ENCODE results near the gene SLC8A3. TPM values are rescaled to one million over a fixed set of nuclear protein-coding genes. Genes with fewer than 3 reads are reported as not detected.

The SLC8A3 gene
- total RNA-seq, 2 experiments from 2014 or later: 0.62 to 0.72 TPM

DNA sequence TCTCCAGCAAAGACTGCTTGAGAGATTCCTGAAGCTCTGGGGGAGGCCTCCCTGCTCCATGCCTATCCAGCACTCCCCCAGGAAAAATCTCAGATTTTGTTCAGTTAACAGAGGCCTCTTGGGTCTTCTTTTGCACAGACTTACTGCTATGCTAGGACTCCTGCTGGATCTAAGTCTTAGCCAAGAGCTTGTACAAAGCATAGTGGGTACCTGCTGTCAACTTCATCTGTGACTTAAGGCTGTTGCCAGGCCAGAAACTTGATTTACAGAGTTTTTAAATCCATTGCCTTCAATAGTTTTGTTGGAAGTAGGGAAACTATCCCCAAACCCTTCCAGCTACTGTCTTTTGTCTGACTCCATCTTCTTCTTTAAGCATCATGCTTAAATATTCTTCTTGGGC, 169.1 kb downstream of the SLC8A3 start:
- peaks cover 6% of the 10 kb centered on the region for H3K4me1 Mint-ChIP-seq
- DNase-seq: no peak
- no peaks in the 10 kb centered on the region for H3K27me3 Mint-ChIP-seq
- no peaks in the 10 kb centered on the region for H3K9me3 Mint-ChIP-seq
- H3K36me3 Mint-ChIP-seq: no peaks in the 10 kb centered on the region
- no peak overlapping the region for H3K4me3 Mint-ChIP-seq
- no peak overlapping the region for H3K27ac Mint-ChIP-seq

DNA sequence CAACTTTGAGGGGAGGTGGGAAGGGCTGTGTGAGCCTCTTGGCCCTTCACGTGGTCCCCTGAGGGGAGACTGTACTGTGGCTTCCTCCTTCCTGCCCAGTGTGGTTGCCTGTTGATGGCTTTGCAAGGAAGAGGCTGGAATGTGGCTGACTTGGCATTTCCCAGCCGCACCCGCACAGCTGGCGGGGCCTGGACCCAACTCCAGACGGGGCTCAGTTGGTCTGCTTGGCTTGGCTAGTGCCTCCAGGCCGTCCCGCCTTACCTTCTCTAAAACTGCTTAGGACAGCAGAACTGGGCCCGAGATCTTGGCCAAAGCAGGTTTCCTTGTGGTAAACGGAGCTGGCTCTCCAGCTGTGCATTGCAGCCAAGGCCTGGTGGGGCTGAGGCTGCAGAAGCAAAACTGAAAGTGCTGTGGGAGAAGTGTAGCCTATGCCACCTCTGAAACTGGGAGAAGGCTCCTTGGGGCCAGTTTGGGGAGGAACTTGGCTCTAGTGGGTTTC, 170.0 kb downstream of the SLC8A3 start:
- no peak for DNase-seq
- no peak overlapping the region for H3K4me3 Mint-ChIP-seq
- H3K27ac Mint-ChIP-seq: no peak overlapping the region
- H3K4me1 Mint-ChIP-seq: peaks cover 6% of the 10 kb centered on the region
- H3K36me3 Mint-ChIP-seq: no peaks in the 10 kb centered on the region
- H3K27me3 Mint-ChIP-seq: no peaks in the 10 kb centered on the region
- no peaks in the 10 kb centered on the region for H3K9me3 Mint-ChIP-seq

DNA sequence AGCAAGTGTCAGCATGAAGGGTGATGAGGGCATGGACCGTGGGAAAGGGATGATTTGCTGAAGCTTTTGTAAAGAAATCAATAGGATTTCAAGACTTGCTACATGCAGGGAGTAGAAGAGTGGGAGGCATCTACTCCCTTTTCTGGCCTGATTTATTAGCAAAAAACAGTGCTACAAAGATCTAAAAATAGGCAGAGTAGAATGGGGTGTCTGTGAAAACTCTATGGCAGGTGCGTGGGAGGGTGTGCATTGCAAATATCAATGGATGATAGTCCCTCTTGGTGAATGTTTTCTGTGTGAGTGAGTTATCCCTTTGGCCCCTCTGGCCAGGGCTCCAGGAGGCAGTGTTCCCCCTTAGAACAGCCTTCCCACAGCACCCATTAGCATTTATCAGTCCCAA, 170.5 kb downstream of the SLC8A3 start:
- Mint-ChIP-seq H3K4me1 (peaks cover 6% of the 10 kb centered on the region), H3K4me3 (no peak overlapping the region), H3K27me3 (no peaks in the 10 kb centered on the region), H3K27ac (no peak overlapping the region), H3K9me3 (no peaks in the 10 kb centered on the region), H3K36me3 (no peaks in the 10 kb centered on the region)
- no peak for DNase-seq

DNA sequence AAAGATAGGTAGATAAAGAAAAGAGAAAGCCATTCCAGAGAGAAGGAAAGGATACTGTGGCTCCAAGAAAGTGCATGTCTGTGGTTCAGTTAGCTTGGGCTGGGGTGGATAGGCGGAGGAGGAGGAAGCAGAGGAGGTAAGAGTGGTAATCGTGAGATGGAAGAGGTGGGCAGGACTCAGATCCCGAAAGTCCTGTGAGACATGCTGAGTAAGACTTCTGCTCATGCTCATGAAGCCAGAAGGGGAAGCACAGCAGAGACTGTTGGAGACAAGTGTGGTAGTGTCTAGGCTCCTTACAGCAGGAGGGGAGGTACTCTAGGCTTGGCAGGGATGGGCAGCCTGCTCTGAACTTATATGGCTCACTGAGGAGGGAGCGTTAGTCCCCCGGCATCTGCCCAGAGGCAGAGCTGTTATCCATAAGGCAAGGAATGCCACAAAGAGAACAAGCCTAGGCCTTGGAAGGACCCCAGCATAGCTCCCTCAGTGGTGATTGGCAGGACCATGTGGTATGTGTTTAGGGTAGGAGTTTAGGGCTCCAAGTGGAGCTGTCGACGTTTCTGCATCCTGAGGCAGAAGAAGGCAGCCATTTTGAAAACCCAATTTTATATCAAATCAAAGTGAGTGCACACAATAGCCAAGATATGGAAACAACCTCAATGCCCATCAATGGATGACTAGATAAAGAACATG, 174.2 kb downstream of the SLC8A3 start:
- no peaks in the 10 kb centered on the region for H3K27me3 Mint-ChIP-seq
- H3K4me3 Mint-ChIP-seq: no peak overlapping the region
- no peaks in the 10 kb centered on the region for H3K36me3 Mint-ChIP-seq
- no peaks in the 10 kb centered on the region for H3K9me3 Mint-ChIP-seq
- peaks cover 4% of the 10 kb centered on the region for H3K4me1 Mint-ChIP-seq
- H3K27ac Mint-ChIP-seq: no peak overlapping the region
- no peak for DNase-seq

DNA sequence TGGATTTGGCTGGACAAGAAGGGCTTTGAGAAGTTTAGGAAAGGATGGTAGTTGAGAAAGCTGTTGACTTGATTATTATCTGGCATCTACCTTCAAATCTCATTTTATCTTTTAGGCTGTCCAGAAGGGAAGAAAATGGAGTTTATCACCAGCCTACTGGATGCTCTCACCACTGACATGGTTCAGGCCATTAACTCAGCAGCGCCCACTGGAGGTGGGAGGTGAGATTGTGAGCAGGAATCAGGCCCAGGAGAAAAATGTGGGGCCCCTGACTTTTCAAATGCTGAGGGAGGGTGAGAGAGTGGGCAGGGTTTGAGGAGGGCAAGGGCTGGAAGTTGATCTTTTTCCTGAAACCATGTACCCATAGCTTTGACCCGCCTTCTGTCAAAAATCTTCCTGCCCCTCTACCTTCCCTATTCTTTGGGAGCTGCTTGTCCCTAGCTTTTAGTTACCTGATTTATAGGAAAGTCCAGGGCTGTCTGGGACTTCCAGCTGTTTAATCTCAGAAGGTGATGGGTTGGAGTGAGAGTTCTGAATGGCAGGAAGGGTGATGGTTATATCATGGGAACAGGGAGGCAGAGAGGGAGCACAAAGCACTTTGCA, 175.4 kb downstream of the SLC8A3 start:
- Mint-ChIP-seq H3K9me3 (no peaks in the 10 kb centered on the region), H3K27ac (no peak overlapping the region), H3K4me1 (peaks cover 2% of the 10 kb centered on the region), H3K27me3 (no peaks in the 10 kb centered on the region), H3K4me3 (no peak overlapping the region), H3K36me3 (no peaks in the 10 kb centered on the region)
- peak; percentile 26 for DNase-seq

DNA sequence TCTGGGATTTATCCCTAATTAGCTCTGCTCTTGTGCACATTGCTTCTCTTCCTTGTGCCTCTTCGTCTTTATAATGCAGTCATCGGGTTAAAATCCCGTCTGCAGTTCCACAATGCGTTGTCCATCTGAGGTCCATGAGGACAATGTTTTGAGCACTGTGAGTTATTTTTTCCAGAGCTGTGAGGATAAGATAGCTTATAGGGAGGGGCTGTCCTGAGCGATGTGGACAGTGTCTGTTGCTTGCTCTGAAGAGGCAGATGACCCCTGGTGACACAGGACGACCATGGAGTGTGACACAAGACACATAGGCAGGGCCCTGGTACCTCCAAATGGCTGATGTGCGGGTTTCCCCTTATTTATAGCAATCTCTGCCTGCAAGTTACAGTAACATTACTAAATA, 177.0 kb downstream of the SLC8A3 start:
- DNase-seq: no peak
- Mint-ChIP-seq H3K4me3 (no peak overlapping the region), H3K27ac (no peak overlapping the region), H3K27me3 (no peaks in the 10 kb centered on the region), H3K36me3 (no peaks in the 10 kb centered on the region), H3K9me3 (no peaks in the 10 kb centered on the region), H3K4me1 (no peaks in the 10 kb centered on the region)

DNA sequence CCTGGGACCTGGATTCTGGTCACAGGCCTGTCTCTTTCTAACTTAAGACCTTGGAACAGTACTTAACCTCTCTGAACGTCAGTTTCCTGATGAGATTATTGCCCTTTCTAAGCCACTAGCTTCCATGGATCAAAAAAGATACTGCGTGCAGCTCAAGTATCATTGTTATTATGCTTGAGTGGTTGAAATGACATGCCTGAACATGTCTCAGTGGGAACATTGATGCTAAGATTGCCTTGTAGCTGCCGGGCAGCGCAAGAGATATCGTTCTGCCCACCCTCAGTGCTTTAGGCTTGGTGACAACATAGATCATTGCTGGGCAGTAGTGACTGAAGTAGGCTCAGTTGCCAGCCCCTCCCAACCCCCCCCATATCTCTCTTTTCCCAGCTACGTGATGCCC, 177.7 kb downstream of the SLC8A3 start:
- DNase-seq: no peak
- H3K9me3 Mint-ChIP-seq: no peaks in the 10 kb centered on the region
- H3K4me3 Mint-ChIP-seq: no peak overlapping the region
- no peaks in the 10 kb centered on the region for H3K27me3 Mint-ChIP-seq
- no peaks in the 10 kb centered on the region for H3K36me3 Mint-ChIP-seq
- H3K4me1 Mint-ChIP-seq: no peaks in the 10 kb centered on the region
- no peak overlapping the region for H3K27ac Mint-ChIP-seq

DNA sequence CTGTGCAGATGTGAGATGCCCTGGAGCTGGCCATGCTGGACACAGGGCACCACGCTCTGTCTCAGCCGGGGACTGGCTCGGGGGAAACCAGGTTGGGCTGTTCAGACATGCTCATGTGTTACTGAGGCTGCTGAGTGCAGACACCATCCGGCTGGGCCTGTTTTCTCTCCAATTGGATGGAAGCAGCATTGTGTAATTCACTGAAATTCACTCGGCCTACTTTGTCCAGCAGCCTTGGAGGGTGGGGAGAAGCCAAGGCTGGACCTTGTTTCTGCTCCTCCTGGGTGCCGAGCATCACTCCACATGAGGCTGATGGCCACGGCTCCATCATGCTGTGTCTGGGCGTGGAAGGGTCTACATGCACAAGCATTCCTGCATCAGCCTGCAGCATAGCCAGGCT, 178.8 kb downstream of the SLC8A3 start:
- H3K4me3 Mint-ChIP-seq: no peak overlapping the region
- no peak for DNase-seq
- H3K27me3 Mint-ChIP-seq: no peaks in the 10 kb centered on the region
- no peaks in the 10 kb centered on the region for H3K4me1 Mint-ChIP-seq
- H3K27ac Mint-ChIP-seq: no peak overlapping the region
- no peaks in the 10 kb centered on the region for H3K36me3 Mint-ChIP-seq
- H3K9me3 Mint-ChIP-seq: no peaks in the 10 kb centered on the region

DNA sequence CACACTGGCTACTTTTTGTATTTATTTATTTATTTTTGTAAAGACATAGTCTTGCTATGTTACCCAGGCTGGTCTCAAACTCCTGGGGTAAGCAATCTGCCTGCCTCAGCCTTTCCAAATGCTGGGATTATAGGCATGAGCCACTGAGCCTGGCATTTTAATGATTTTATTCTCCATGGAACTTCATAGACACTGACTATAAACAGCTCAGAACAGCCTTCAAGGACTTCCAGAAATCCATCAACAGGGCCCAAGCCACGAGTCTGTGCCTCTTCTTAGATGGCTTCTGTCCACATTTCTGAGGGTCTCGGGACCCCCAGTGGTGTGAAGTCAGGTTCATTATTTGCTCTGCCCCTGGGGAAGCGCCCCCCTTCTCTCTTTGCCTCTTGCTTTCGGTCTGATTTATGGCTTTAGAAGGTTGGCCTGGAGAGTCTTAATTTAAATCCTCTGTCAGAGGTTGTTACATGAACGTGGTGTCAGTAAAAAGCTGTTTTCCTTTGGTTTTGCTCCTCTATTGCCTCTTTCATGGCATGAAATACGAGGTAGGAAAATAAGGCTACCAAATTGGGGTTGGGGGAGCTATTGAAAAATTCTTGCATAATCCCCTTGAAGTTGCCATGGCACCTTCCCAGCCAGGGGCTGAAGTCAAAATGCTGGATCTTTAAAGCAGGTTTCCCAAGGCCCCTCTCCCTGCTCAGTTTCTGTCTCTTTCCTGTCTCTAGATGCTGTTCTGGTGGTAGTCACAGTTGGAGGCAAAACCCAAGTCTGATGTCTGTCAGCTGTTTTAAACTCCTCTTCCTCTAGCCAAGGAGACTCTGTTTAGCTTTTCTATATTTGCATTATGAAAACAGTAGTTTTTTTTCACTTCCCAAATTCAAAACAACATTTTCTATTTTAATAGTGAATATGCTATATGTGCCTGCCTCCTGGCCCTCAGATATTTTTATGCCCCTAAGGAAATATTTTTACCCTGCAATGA, 180.2 kb downstream of the SLC8A3 start:
- H3K36me3 Mint-ChIP-seq: no peaks in the 10 kb centered on the region
- H3K4me3 Mint-ChIP-seq: no peak overlapping the region
- H3K27ac Mint-ChIP-seq: no peak overlapping the region
- H3K27me3 Mint-ChIP-seq: no peaks in the 10 kb centered on the region
- no peaks in the 10 kb centered on the region for H3K4me1 Mint-ChIP-seq
- DNase-seq: no peak
- H3K9me3 Mint-ChIP-seq: no peaks in the 10 kb centered on the region

DNA sequence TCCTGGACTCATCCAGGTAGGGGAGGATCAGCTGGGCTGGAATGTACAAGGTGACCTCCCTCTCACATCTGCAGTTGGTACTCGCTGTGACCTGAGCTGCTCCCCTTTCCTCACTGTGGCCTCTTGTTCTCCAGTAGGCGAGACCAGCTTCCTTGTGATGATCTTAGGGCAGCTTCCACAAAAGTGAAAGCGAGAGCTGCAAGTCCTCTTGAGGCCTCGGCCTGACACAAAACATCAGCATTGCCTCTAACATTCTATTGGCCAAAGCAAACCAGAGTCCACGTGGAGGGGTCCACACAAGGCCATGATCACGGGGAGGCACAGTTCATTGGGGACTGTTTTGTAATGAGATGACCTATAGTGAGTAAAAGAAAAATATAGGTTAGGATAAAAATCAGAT, 182.1 kb downstream of the SLC8A3 start:
- H3K4me1 Mint-ChIP-seq: no peaks in the 10 kb centered on the region
- H3K9me3 Mint-ChIP-seq: no peaks in the 10 kb centered on the region
- no peaks in the 10 kb centered on the region for H3K36me3 Mint-ChIP-seq
- DNase-seq: no peak
- no peak overlapping the region for H3K4me3 Mint-ChIP-seq
- no peaks in the 10 kb centered on the region for H3K27me3 Mint-ChIP-seq
- no peak overlapping the region for H3K27ac Mint-ChIP-seq

DNA sequence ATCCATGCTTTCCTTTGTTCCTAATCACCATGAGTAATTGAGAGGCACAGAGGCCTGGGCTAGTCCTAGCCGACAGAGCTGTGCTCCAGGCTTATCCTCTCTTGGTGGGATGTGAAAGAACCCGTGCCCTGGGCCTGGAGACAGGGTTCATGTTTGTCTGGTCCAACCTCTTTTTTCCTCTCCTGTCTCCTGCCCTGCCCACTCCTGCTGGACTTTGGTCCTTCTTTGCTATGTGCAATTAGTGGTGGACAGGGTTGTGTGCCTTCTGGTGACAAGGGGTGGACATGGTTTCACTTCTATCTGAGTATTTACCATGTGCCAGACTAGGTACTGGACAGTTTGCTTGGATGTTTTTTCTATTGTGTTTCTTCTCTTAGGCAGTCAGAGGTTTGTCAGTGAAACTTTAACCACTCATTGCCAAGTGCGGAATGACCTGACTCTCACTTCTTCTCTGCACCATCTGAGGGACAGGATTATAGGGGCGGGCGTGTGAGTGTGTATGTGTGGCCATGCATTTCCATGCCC, 183.4 kb downstream of the SLC8A3 start:
- no peaks in the 10 kb centered on the region for H3K4me1 Mint-ChIP-seq
- no peaks in the 10 kb centered on the region for H3K9me3 Mint-ChIP-seq
- no peaks in the 10 kb centered on the region for H3K36me3 Mint-ChIP-seq
- no peak for DNase-seq
- H3K27me3 Mint-ChIP-seq: no peaks in the 10 kb centered on the region
- no peak overlapping the region for H3K27ac Mint-ChIP-seq
- H3K4me3 Mint-ChIP-seq: no peak overlapping the region

DNA sequence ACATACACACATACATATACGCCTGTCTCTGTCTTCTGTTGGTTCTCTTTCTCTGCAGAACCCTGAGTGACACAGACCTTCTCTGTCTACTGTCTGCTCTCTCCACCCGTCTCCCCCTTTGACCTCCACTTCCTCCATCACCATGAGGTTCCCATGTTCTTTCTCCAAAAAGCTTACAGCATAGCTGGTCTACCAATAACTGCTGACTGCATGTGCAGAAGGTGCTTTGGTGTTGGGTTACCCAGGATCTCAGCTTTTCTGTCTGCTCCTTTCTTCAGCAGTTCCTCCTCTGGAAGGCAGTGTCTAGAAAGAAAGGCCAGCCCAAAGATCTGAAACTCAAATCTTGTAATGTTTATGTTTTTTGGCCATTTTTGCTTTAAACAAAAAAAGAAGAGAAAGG, 184.0 kb downstream of the SLC8A3 start:
- DNase-seq: no peak
- Mint-ChIP-seq H3K27ac (no peak overlapping the region), H3K4me3 (no peak overlapping the region)

DNA sequence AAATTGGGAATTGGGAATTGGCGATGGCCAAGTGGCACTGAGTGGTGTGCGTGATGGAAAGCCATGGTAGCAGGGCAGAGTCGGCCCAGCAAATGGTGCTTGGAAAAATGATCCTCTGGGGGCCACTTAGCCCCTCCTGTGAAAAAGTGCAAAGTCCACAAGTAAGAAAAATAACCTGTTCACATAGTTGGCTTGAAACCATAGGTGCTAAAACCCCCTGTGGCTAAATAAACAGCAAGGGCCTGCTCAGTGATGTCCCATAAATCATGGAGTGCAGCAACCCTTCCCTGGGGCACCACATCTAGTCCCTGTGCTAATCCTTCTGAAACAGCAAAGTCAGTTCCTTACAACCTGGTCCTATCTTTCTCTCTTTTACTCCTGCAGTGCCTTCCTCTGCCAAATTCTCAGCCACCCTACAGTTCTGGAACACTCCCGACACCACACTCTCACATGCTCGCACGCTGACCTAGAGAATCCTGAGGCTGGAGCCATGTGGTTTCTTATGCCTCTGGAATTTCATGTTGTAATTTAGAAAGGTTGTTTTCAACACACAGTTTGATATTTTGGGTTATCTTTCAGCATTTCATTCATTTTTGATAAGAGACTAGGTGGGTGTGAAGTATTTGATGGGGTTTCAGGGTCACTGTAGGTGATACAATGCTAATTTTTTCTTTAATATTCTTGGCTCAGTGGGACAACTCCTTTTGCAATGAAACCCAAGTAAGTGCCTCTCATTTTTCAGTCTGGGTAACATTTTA, 186.0 kb downstream of the SLC8A3 start:
- Mint-ChIP-seq H3K9me3 (no peaks in the 10 kb centered on the region), H3K4me3 (no peak overlapping the region), H3K4me1 (no peaks in the 10 kb centered on the region), H3K27ac (no peak overlapping the region), H3K36me3 (no peaks in the 10 kb centered on the region), H3K27me3 (no peaks in the 10 kb centered on the region)
- no peak for DNase-seq

More for the DNA sequence above, 184.0 kb downstream of the SLC8A3 start:
- Mint-ChIP-seq H3K4me1 (no peaks in the 10 kb centered on the region), H3K9me3 (no peaks in the 10 kb centered on the region), H3K27me3 (no peaks in the 10 kb centered on the region), H3K36me3 (no peaks in the 10 kb centered on the region)

DNA sequence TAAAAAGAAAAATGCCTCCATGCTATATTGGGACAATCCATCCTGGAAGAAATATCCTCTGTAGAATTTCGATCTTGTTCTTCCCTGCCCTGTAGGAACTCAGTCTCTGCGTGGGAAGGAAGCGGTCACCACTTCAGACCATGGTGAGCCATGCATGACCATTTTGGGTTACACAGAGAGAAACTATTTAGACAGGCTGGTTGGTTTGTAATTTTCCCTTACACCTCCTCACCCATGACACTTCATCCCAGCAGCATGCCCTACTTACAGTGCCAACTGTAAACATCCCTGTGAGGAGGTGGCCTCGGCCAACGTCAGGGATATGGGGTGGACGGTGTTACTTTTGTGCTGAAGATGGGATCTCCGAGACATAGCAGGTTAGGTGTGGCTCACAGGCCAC, 188.2 kb downstream of the SLC8A3 start:
- no peaks in the 10 kb centered on the region for H3K9me3 Mint-ChIP-seq
- no peaks in the 10 kb centered on the region for H3K27me3 Mint-ChIP-seq
- H3K36me3 Mint-ChIP-seq: no peaks in the 10 kb centered on the region
- H3K4me3 Mint-ChIP-seq: no peak overlapping the region
- no peak for DNase-seq
- H3K4me1 Mint-ChIP-seq: no peaks in the 10 kb centered on the region
- H3K27ac Mint-ChIP-seq: no peak overlapping the region

All from activated naive CD8-positive, alpha-beta T cell treated with anti-CD3 and anti-CD28 coated beads for 36 hours (primary cell).